Fibroblast of lung (primary cell): Measurements from ENCODE around the gene SHISA9. TPM values are rescaled to one million over a fixed set of nuclear protein-coding genes. Genes with fewer than 3 reads are reported as not detected.

Source experiments
- DNase-seq, 2 donors: peaks; one replicate each; pipeline versions ENCODE4 v3.0.0 to v3.0.0-alpha.2; 2010; ENCODE audit warnings: low read depth in 2 of 2
- H2AFZ ChIP-seq: 2 replicates; pipeline ENCODE4 v1.5.1; 2012; ENCODE audit warnings: low read length, control low read depth, inconsistent platforms
- H3K27ac ChIP-seq: 2 replicates; pipeline ENCODE4 v1.5.1; 2011; ENCODE audit warnings: low read length, control low read depth; ENCODE audit not compliant: insufficient read depth
- H3K27me3 ChIP-seq: 2 replicates; pipeline ENCODE4 v1.5.1; 2011; ENCODE audit warnings: mild to moderate bottlenecking, low read length; ENCODE audit not compliant: control insufficient read depth, insufficient read depth
- H3K36me3 ChIP-seq: 2 replicates; pipeline ENCODE4 v1.5.1; 2011; ENCODE audit warnings: low read length; ENCODE audit not compliant: control insufficient read depth, insufficient read depth
- H3K4me1 ChIP-seq: 2 replicates; pipeline ENCODE4 v1.5.1; 2011; ENCODE audit warnings: low read length; ENCODE audit not compliant: control insufficient read depth, insufficient read depth; ENCODE audit errors: extremely low read depth
- H3K4me2 ChIP-seq: 2 replicates; pipeline ENCODE4 v1.5.1; 2011; ENCODE audit warnings: low read length, control low read depth; ENCODE audit not compliant: insufficient read depth; ENCODE audit errors: extremely low read depth
- H3K4me3 ChIP-seq, 4 experiments: fragments of 200-600 bp in 1 of 4; sonication (generic) in 1 of 4; replicated peaks in 1 of 4; 2 replicates each; pipeline ENCODE4 v1.5.1; 2011 to 2016; ENCODE audit warnings: low read length in 4 of 4, low read depth in 3 of 4, mild to moderate bottlenecking in 3 of 4, control low read depth in 2 of 4, inconsistent platforms in 1 of 4, mixed read lengths in 1 of 4; ENCODE audit not compliant: insufficient read depth in 1 of 4; ENCODE audit errors: control extremely low read depth in 1 of 4
- H3K79me2 ChIP-seq: 2 replicates; pipeline ENCODE4 v1.5.1; 2012; ENCODE audit warnings: mild to moderate bottlenecking, low read length, inconsistent platforms; ENCODE audit not compliant: control insufficient read depth, insufficient read depth
- H3K9ac ChIP-seq: 2 replicates; pipeline ENCODE4 v1.5.1; 2011; ENCODE audit warnings: mild to moderate bottlenecking, low read length, control low read depth; ENCODE audit not compliant: insufficient read depth
- H3K9me3 ChIP-seq: 2 replicates; pipeline ENCODE4 v1.5.1; 2012; ENCODE audit warnings: low read depth, low read length; ENCODE audit not compliant: control insufficient read depth, insufficient read depth
- H4K20me1 ChIP-seq: 2 replicates; pipeline ENCODE4 v1.5.1; 2011; ENCODE audit warnings: low read length; ENCODE audit not compliant: control insufficient read depth, insufficient read depth; ENCODE audit errors: extremely low read depth
- CTCF ChIP-seq, 2 donors: IDR thresholded peaks in 1 of 2; conservative IDR thresholded peaks in 1 of 2; 1 replicate in 1 of 2; 2 replicates in 1 of 2; pipeline ENCODE4 v1.5.1; 2011 to 2012; ENCODE audit warnings: low read length in 2 of 2, control low read depth in 1 of 2, inconsistent platforms in 1 of 2, low read depth in 1 of 2, mild to moderate bottlenecking in 1 of 2
- EZH2 ChIP-seq: IDR thresholded peaks from 2 replicates; pipeline ENCODE4 v1.5.1; 2012; ENCODE audit warnings: low read length, control low read depth, mild to moderate bottlenecking; ENCODE audit errors: missing control alignments
- polyA plus RNA-seq, 2 donors: library from polyadenylated mRNA; depleted of rRNA in 1 of 2; stranded (reverse) in 1 of 2; unstranded in 1 of 2; fragments of >200 nt; gene quantifications; 2 replicates each; pipeline ENCODE4 v1.2.1, GENCODE V29; 2011 to 2012; ENCODE audit warnings: missing spikeins in 1 of 2
- total RNA-seq: library from RNA; depleted of rRNA; stranded (reverse); fragments of >200 nt; gene quantifications from 2 replicates; pipeline ENCODE4 v1.2.1, GENCODE V29; 2014

SHISA9 gene
- total and polyA plus RNA-seq, 2 donors (not counting 1 experiment from before 2014, with no cell fraction given), result not detected

GRCh38 chr16:12941896-12942295 lies 40.5 kb downstream of the SHISA9 start:
- H3K36me3 ChIP-seq, result no peaks in the 10 kb centered on the region
- H3K4me2 ChIP-seq, result no peak overlapping the region
- H3K27ac ChIP-seq, result no peak overlapping the region
- TF ChIP-seq CTCF (conservative IDR thresholded peaks at IDR 0.05 in 1 of 2, IDR thresholded peaks at IDR 0.05 in 1 of 2; ENCODE audit: low read depth in 1 of 2, low read length in 2 of 2) (no peak), EZH2 (no peak)
- no peaks in the 10 kb centered on the region for H3K27me3 ChIP-seq
- no peak overlapping the region for H3K4me3 ChIP-seq
- no peaks in the 10 kb centered on the region for H3K79me2 ChIP-seq
- no peaks in the 10 kb centered on the region for H3K4me1 ChIP-seq
- H4K20me1 ChIP-seq, result no peaks in the 10 kb centered on the region
- no peak overlapping the region for H2AFZ ChIP-seq
- no peak for DNase-seq
- no peaks in the 10 kb centered on the region for H3K9me3 ChIP-seq
- no peak overlapping the region for H3K9ac ChIP-seq

- Histone ChIP-seq H3K4me1 (no peaks in the 10 kb centered on the region), H3K4me2 (no peak overlapping the region), H2AFZ (no peak overlapping the region), H3K9me3 (no peaks in the 10 kb centered on the region), H3K27me3 (no peaks in the 10 kb centered on the region), H3K79me2 (no peaks in the 10 kb centered on the region), H3K36me3 (no peaks in the 10 kb centered on the region), H3K27ac (no peak overlapping the region), H4K20me1 (no peaks in the 10 kb centered on the region), H3K4me3 (no peak overlapping the region), H3K9ac (no peak overlapping the region)
- TF ChIP-seq CTCF (conservative IDR thresholded peaks at IDR 0.05 in 1 of 2, IDR thresholded peaks at IDR 0.05 in 1 of 2; ENCODE audit: low read depth in 1 of 2, low read length in 2 of 2) (no peak), EZH2 (no peak)
- no peak for DNase-seq
Observed at GRCh38 chr16:12942861-12943260, 41.5 kb downstream of the SHISA9 start.

- no peaks in the 10 kb centered on the region for H3K79me2 ChIP-seq
- H3K27me3 ChIP-seq, result no peaks in the 10 kb centered on the region
- no peaks in the 10 kb centered on the region for H4K20me1 ChIP-seq
- H3K4me1 ChIP-seq, result no peaks in the 10 kb centered on the region
- no peak overlapping the region for H2AFZ ChIP-seq
- no peak for DNase-seq
- H3K9me3 ChIP-seq, result no peaks in the 10 kb centered on the region
- H3K36me3 ChIP-seq, result no peaks in the 10 kb centered on the region
- TF ChIP-seq CTCF (conservative IDR thresholded peaks at IDR 0.05 in 1 of 2, IDR thresholded peaks at IDR 0.05 in 1 of 2; ENCODE audit: low read depth in 1 of 2, low read length in 2 of 2), result no peak
- no peak for TF ChIP-seq EZH2
- no peak overlapping the region for H3K4me2 ChIP-seq
- H3K4me3 ChIP-seq, result no peak overlapping the region
- H3K27ac ChIP-seq, result no peak overlapping the region
- H3K9ac ChIP-seq, result no peak overlapping the region
Observed at GRCh38 chr16:12944300-12944699, 42.9 kb downstream of the SHISA9 start.
